ENCODE measurements around the gene UIMC1. TPM values are rescaled to one million over a fixed set of nuclear protein-coding genes. Genes with fewer than 3 reads are reported as not detected.
"Not testable (repeated sequence)": the region's sequence is repeated elsewhere in the genome, so short reads cannot be mapped to it uniquely, and the experiment has no call there.

The UIMC1 gene
- total and polyA plus RNA-seq, 3 donors from 2014 or later: 78.3 to 141 (median 89.9) TPM

DNA sequence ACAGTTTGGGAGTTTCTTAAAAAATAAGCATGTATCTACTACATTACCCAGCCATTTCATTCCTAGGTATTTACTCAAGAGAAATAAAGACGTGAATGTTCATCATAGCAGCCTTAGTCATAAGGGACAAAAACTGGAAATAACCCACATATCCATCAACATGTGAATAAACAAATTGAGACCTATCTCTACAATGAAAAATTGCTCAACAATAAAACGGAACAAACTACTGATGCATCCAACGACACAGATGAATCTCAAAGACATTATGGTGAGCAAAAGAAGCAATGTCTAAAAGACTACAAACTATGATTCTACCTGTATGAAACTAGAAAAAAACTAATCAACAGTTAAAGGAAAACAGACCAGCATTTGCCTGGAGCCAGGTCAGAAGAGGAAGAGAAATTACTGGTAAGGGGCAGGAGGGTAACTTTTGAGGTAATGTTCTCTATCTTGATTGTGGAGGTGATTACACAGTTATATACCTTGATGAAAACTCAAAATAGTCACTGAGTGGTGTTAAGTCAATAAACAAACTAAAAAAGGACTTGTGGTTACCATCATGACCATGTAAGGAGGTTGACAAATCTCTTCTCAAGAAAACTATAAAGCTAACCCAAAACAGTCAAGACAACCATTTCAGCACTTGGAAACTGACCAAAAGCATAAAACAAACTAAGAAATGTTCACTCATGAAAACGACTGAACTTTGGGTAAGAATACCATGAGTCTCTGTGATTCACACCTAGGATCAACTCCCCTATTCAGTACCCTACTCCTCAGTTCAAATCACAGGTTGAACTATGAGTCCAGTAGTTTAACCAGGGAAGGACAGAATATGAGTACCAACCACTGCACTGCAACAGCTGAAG is 10.4 kb downstream of the UIMC1 start:
- no peaks in the 10 kb centered on the region for H3K27me3 ChIP-seq
- 54 to 56% methylated on average over 4 of the region's 4 CpGs for WGBS, 2 donors
- no peak for DNase-seq
- TF ChIP-seq, protein P1, sequence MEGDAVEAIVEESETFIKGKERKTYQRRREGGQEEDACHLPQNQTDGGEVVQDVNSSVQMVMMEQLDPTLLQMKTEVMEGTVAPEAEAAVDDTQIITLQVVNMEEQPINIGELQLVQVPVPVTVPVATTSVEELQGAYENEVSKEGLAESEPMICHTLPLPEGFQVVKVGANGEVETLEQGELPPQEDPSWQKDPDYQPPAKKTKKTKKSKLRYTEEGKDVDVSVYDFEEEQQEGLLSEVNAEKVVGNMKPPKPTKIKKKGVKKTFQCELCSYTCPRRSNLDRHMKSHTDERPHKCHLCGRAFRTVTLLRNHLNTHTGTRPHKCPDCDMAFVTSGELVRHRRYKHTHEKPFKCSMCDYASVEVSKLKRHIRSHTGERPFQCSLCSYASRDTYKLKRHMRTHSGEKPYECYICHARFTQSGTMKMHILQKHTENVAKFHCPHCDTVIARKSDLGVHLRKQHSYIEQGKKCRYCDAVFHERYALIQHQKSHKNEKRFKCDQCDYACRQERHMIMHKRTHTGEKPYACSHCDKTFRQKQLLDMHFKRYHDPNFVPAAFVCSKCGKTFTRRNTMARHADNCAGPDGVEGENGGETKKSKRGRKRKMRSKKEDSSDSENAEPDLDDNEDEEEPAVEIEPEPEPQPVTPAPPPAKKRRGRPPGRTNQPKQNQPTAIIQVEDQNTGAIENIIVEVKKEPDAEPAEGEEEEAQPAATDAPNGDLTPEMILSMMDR (IDR thresholded peaks at IDR 0.05): no peak
- TF ChIP-seq POLR2A (IDR thresholded peaks at IDR 0.05): no peak
- H3K4me3 ChIP-seq: no peak overlapping the region
- H3K9me3 ChIP-seq: no peaks in the 10 kb centered on the region
- no peaks in the 10 kb centered on the region for H3K36me3 ChIP-seq (ENCODE audit: low read depth, missing control alignments)
- intact Hi-C loops (cut with DNase I; ENCODE audit: low total_unique reads): no loop called here
- H3K27ac ChIP-seq: peak overlapping the region in 1 of 2 donors; percentile 67
- H3K4me1 ChIP-seq: peaks cover 4% of the 10 kb centered on the region

- H3K9me3 ChIP-seq: no peaks in the 10 kb centered on the region
- no peak for DNase-seq
- no peaks in the 10 kb centered on the region for H3K27me3 ChIP-seq
- no peak for TF ChIP-seq POLR2A (IDR thresholded peaks at IDR 0.05)
- TF ChIP-seq, protein P1 (IDR thresholded peaks at IDR 0.05): no peak
- H3K36me3 ChIP-seq (ENCODE audit: low read depth, missing control alignments): no peaks in the 10 kb centered on the region
- peaks cover 4% of the 10 kb centered on the region for H3K4me1 ChIP-seq
- peak overlapping the region; percentile 12 to 67 for H3K27ac ChIP-seq
- intact Hi-C loops (cut with DNase I; ENCODE audit: low total_unique reads): no loop called here
- WGBS, 2 donors: 79 to 87% methylated on average over 3 of the region's 3 CpGs
- no peak overlapping the region for H3K4me3 ChIP-seq
These were observed 11.5 kb downstream of the UIMC1 start for GRCh38 chr5:176995122-176995490.

DNA sequence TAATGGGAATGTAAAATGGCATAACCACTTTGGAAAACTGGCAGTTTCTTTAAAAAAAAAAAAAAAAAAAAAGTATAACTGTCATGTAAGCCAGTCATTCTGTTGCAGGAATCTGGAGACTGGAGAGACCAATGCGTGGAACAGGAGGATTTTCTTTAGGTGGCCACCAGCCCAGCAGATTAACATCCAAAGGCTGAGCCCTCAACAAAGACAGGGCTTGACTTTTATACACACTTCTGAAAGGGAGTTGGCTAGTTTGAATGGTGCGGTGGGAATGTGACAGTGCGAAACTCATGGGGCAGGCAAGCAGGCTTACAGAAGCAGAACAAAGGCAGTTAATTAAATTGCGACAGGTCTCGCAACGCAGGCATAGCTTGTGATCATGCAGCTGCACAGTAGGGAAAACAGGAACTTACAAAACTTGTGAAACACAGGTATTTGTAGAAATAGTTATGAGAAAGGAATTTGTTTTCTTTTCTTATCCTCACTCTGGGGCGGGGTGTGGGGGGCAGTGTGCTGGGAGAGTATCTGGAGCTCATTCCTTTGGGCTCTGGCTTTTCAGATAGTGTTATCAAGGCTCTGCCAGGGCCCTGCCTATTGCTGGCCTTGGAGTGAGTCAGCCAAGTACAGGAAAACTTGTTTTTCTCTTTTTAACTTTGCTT is 12.0 kb downstream of the UIMC1 start:
- 53 to 66% methylated on average over 7 of the region's 7 CpGs for WGBS, 2 donors
- peak overlapping the region; percentile 12 to 67 for H3K27ac ChIP-seq

DNA sequence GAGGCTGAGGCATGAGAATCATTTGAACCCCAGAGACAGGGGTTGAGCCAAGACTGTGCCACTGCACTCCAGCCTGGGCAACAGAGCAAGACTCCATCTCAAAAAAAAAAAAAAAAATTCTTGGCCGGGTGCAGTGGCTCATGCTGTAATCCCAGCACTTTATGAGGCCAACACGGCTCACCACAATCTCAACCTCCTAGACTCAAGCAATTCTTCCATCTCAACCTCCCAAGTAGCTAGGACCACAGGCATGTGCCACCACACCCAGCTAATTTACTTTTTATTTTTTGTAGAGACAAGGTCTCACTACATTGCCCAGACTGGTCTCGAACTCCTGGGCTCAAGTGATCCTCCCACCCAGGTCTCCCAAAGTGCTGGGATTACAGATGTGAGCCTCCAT is 13.5 kb downstream of the UIMC1 start:
- WGBS, 2 donors: 81 to 82% methylated on average over 3 of the region's 3 CpGs
- H3K27me3 ChIP-seq; H3K4me1 ChIP-seq; intact Hi-C loops (cut with DNase I; ENCODE audit: low total_unique reads); H3K36me3 ChIP-seq (ENCODE audit: low read depth, missing control alignments); H3K9me3 ChIP-seq; H3K4me3 ChIP-seq; DNase-seq: not testable (repeated sequence)
- H3K27ac ChIP-seq: peak overlapping the region in 1 of 2 donors; percentile 26

More for the DNA sequence above, 12.0 kb downstream of the UIMC1 start:
- Histone ChIP-seq H3K9me3 (no peaks in the 10 kb centered on the region), H3K27me3 (no peaks in the 10 kb centered on the region), H3K36me3 (ENCODE audit: low read depth, missing control alignments) (no peaks in the 10 kb centered on the region), H3K4me3 (no peak overlapping the region), H3K4me1 (peaks cover 4% of the 10 kb centered on the region)
- peak; percentile 64 for DNase-seq
- intact Hi-C loops (cut with DNase I; ENCODE audit: low total_unique reads): no loop called here
- no peak for TF ChIP-seq POLR2A (IDR thresholded peaks at IDR 0.05)
- TF ChIP-seq, protein P1 (IDR thresholded peaks at IDR 0.05): no peak

DNA sequence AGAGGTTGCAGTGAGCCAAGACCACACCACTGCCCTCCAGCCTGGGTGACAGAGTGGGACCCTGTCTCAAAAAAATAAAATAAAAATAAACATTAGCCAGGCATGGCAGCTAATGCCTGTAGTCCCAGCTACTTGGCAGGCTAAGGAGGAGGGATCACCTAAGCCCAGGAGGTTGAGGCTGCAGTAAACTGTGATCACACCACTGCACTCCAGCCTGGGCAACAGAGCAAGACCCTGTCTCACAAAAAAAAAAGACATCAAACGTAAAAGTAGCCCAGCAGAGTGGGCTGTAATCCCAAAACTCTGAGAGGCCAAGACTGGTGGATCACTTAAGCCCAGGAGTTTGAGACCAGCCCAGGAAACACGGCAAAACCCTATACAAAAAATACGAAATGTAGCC is 19.0 kb downstream of the UIMC1 start:
- H3K9me3 ChIP-seq: no peaks in the 10 kb centered on the region
- H3K36me3 ChIP-seq (ENCODE audit: low read depth, missing control alignments): no peaks in the 10 kb centered on the region
- H3K4me3 ChIP-seq: no peak overlapping the region
- peaks cover 3% of the 10 kb centered on the region for H3K4me1 ChIP-seq
- no peak for DNase-seq
- H3K27ac ChIP-seq: no peak overlapping the region
- intact Hi-C loops (cut with DNase I; ENCODE audit: low total_unique reads): no loop called here
- WGBS, 2 donors: 80 to 90% methylated on average over 3 of the region's 3 CpGs
- TF ChIP-seq, protein P1 (IDR thresholded peaks at IDR 0.05): no peak
- no peak for TF ChIP-seq POLR2A (IDR thresholded peaks at IDR 0.05)
- H3K27me3 ChIP-seq: no peaks in the 10 kb centered on the region

Data from testis (tissue), 3 donors.